GM23338 (cell line): ENCODE measurements around the gene TLX3.

ENCODE experiments used
- CTCF ChIP-seq, 2 experiments: fragments of 200-600 bp in 1 of 2; sonication (generic) in 1 of 2; conservative IDR thresholded peaks; 2 replicates each; pipeline versions ENCODE4 v1.5.1 to v1.6.1; 2016 to 2017; ENCODE audit warnings: antibody characterized with exemption in 2 of 2, low read depth in 2 of 2, mild to moderate bottlenecking in 2 of 2, moderate library complexity in 1 of 2
- EZH2phosphoT487 ChIP-seq: fragments of 200-600 bp; sonication (generic); IDR thresholded peaks from one replicate; pipeline ENCODE4 v1.8.1; 2018; ENCODE audit warnings: antibody characterized with exemption; ENCODE audit not compliant: unreplicated experiment
- TF ChIP-seq, protein P1 (sequence below): IDR thresholded peaks from one replicate; pipeline ENCODE4 v1.6.1; 2018; ENCODE audit warnings: antibody characterized with exemption; ENCODE audit not compliant: unreplicated experiment

DNA sequence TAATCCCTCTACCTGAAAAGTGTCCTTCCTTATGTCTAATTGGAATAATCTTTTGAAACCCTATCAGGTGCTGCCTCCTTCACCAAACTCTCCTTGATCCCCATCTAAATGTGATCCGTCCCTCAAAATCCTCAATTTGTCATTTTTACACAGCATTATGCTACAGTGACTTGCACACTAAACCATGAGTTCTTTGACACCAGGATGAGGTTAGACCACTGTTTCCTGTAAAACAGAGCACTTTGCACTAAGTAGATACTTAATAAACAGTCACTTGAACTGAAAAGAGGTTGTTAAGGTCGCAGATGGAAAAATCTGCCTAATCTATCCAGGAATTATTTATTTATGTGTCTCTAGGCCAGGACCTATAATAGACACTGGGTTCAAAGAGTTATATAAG, 44.2 kb upstream of the TLX3 start:
- TF ChIP-seq EZH2phosphoT487 = no peak
- TF ChIP-seq, protein P1, sequence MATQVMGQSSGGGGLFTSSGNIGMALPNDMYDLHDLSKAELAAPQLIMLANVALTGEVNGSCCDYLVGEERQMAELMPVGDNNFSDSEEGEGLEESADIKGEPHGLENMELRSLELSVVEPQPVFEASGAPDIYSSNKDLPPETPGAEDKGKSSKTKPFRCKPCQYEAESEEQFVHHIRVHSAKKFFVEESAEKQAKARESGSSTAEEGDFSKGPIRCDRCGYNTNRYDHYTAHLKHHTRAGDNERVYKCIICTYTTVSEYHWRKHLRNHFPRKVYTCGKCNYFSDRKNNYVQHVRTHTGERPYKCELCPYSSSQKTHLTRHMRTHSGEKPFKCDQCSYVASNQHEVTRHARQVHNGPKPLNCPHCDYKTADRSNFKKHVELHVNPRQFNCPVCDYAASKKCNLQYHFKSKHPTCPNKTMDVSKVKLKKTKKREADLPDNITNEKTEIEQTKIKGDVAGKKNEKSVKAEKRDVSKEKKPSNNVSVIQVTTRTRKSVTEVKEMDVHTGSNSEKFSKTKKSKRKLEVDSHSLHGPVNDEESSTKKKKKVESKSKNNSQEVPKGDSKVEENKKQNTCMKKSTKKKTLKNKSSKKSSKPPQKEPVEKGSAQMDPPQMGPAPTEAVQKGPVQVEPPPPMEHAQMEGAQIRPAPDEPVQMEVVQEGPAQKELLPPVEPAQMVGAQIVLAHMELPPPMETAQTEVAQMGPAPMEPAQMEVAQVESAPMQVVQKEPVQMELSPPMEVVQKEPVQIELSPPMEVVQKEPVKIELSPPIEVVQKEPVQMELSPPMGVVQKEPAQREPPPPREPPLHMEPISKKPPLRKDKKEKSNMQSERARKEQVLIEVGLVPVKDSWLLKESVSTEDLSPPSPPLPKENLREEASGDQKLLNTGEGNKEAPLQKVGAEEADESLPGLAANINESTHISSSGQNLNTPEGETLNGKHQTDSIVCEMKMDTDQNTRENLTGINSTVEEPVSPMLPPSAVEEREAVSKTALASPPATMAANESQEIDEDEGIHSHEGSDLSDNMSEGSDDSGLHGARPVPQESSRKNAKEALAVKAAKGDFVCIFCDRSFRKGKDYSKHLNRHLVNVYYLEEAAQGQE = no peak
- no peak for TF ChIP-seq CTCF (conservative IDR thresholded peaks at IDR 0.05; ENCODE audit: low read depth in 2 of 2)
